HUES6 (cell line): Measurements from ENCODE around the gene ACD.

ENCODE experiments used
- H3K27ac ChIP-seq: 2 replicates; pipeline ENCODE4 v1.7.0; 2013; ENCODE audit warnings: low read depth, mild to moderate bottlenecking, low read length, inconsistent platforms
- H3K27me3 ChIP-seq: 2 replicates; pipeline ENCODE4 v1.6.1; 2013; ENCODE audit warnings: low read length; ENCODE audit not compliant: control insufficient read depth, insufficient read depth
- H3K36me3 ChIP-seq: 2 replicates; pipeline ENCODE4 v1.6.1; 2013; ENCODE audit warnings: low read length; ENCODE audit not compliant: control insufficient read depth, insufficient read depth
- H3K4me1 ChIP-seq: 2 replicates; pipeline ENCODE4 v1.6.1; 2013; ENCODE audit warnings: low read length; ENCODE audit not compliant: control insufficient read depth, insufficient read depth
- H3K4me3 ChIP-seq: 2 replicates; pipeline ENCODE4 v1.5.1; 2013; ENCODE audit warnings: low read depth, low read length
- H3K9ac ChIP-seq: one replicate; pipeline ENCODE4 v1.6.1; 2013; ENCODE audit warnings: mild to moderate bottlenecking, low read length
- H3K9me3 ChIP-seq: 2 replicates; pipeline ENCODE4 v1.6.1; 2013; ENCODE audit warnings: low read depth, low read length; ENCODE audit not compliant: control insufficient read depth, insufficient read depth

Gene ACD

DNA sequence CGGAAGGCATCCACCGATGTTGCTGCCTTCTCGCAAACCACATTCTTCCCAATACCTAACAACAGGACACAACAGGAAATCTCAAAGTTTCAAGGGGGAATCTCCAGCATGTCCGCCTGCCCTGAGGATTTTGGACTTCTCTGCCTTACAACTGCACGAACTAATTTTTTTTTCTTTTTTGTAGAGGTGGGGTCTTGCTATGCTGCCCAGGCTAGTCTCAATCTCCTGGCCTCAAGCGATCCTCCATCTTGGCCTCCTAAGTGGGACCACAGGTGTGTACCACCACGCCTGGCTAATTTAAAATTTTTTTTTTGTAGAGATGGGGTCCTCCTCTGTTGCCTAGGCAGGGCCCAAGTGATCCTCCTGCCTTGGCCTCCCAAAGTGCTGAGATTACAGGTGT is 15.9 kb upstream of the ACD start:
- no peak overlapping the region for H3K4me3 ChIP-seq
- H3K36me3 ChIP-seq = peaks cover 14% of the 10 kb centered on the region; the same call in 1 of the 2 replicates
- H3K9me3 ChIP-seq = no peaks in the 10 kb centered on the region
- H3K27me3 ChIP-seq = no peaks in the 10 kb centered on the region
- no peaks in the 10 kb centered on the region; the same call in 1 of the 2 replicates for H3K4me1 ChIP-seq
- no peak overlapping the region for H3K9ac ChIP-seq
- no peak overlapping the region for H3K27ac ChIP-seq

DNA sequence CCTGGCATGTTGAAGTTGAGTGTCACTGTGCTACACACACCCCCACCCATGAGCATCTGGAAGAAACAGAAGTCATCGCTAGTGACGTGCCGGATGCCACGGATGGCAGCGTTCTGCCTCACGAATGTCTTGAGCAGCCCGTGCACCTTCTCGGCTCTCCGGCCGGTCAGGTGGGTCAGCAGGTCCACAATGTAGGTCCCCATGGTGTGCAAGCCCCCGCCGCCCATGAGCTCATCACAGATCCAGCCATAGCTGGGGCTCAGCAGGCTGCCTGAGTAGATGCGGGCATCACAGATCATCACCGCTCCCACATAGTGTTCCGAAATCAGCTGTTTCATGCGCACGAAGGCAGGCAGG is 15.5 kb upstream of the ACD start:
- H3K4me1 ChIP-seq = no peaks in the 10 kb centered on the region; the same call in 1 of the 2 replicates
- H3K9ac ChIP-seq = no peak overlapping the region
- peaks cover 11% of the 10 kb centered on the region; the same call in 1 of the 2 replicates for H3K36me3 ChIP-seq
- no peaks in the 10 kb centered on the region for H3K27me3 ChIP-seq
- H3K9me3 ChIP-seq = no peaks in the 10 kb centered on the region
- no peak overlapping the region for H3K27ac ChIP-seq
- no peak overlapping the region for H3K4me3 ChIP-seq

DNA sequence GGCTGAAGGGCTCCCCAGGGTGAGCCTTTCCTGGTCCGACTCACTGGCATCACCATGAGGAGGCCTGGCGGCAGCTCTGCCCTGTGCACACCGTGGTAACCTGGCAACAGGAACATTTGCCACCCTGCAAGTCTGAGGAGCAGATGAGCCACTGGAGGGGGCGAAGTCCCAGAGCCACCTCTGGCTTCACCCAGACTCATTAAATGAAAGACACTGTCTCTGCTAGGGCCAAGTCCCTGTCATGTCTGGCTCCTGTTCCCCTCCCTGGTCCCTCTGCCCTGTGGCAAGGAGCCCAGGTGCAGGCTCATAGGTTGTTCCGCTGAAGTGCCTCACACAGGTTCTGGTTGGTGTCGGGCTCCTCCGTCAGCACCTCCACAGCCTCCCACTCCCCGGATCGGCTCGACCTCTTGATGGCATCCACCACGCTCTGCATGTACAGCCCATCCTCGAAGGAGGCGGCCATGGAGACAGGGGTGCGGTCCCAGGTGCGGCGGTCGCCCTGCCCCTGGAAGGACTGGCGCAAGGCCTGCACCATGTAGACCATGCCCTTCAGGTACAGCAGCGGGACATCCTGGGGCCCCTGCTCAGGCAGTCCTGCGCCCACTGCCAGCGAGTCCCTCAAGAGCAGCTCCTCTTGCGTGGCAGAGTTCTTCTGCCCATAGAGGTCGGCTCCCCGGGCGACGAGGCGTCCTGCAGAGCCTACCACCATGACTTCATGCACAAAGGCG is 15.0 kb upstream of the ACD start:
- H3K9me3 ChIP-seq = no peaks in the 10 kb centered on the region
- H3K27me3 ChIP-seq = no peaks in the 10 kb centered on the region
- no peak overlapping the region for H3K27ac ChIP-seq
- H3K36me3 ChIP-seq = peaks cover 11% of the 10 kb centered on the region; the same call in 1 of the 2 replicates
- no peak overlapping the region for H3K9ac ChIP-seq
- no peak overlapping the region for H3K4me3 ChIP-seq
- H3K4me1 ChIP-seq = no peaks in the 10 kb centered on the region; the same call in 1 of the 2 replicates

DNA sequence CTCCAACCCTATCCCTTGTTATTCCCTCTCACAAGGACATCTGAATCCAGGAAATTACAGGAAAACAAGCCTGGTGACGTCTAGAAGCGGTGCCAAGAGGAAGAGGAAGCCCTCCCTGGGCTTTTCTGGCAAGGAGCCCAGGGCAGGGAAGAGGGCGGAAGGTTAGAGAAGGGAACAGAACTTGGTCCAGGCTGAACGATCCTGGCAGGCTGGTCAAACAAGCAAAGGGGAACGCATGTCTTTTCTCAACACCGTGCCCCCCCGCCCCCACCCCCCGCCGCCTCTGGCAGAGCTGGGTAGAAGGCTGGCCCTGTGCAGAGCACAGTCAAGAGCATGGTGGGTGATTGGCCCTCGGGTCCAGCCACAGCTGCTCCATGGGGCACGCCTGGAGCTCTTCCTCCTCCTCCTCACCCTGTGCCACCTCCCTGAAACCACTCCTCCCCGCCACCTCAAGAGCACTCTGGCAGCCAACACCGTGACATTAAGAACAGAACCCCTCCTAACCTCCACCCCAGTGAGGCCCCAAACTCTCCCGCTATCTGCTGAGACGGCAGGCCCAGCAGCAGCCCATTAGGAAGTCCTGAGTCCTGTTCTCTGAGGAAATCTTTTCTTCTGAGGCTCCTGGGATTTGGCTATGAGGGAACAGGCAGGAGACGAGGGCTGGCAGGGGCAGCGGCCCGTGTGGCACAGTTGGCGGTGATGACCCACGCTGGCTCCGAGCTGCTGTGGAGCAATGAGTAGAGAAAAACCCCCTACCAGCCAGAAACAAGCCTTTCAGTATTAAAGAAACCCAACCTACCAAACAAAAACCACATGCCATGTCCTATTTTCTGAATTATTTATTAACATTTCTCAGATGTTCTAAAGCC is 13.9 kb upstream of the ACD start:
- H3K27me3 ChIP-seq = no peaks in the 10 kb centered on the region
- H3K9ac ChIP-seq = no peak overlapping the region
- H3K4me1 ChIP-seq = no peaks in the 10 kb centered on the region; the same call in 1 of the 2 replicates
- H3K4me3 ChIP-seq = no peak overlapping the region
- peaks cover 11% of the 10 kb centered on the region; the same call in 1 of the 2 replicates for H3K36me3 ChIP-seq
- H3K9me3 ChIP-seq = no peaks in the 10 kb centered on the region
- no peak overlapping the region; the same call in 1 of the 2 replicates for H3K27ac ChIP-seq

DNA sequence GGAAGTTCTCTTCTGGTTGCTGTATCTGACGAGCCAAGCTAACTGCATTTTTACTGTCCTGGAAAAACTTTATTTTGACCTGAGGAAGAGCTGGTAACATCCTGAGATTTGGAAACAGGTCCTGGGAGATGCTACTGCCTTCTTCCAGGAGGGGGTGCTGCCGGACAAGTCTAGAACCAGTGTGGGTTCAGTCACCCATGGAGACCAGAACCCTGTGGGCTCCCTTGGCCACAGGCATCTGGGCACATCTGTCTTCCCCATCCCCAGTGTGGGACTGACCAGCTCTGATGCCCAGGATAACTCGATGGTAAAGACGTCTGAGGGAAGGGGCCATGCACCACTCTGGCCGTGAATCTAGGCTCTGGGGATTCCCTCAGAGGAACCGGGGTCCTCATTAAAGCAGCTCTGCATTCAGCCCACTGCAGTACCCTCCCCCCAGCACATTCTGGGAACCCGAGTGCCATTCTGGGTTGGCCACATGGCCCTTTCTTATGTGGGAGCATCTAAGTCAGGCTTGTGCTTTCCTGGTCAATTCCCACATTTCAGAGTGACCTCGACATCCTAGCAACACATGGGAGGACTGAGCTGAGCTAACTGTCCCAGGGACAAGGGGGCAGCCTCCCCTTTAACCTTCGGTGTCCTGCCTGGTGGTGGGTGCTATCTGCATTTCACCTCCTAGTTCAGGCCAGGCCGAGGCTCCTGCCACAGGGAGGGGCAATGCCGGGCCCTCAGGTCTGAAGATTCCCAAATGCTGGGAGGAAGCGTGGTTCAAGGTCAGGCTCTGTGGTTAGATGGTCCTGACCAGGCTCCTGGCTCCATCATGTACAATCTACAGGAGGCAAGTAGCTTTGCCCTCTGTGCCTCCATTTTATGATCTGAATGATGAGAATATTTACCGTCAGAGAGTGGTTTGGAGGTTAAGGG is 12.9 kb upstream of the ACD start:
- no peaks in the 10 kb centered on the region for H3K9me3 ChIP-seq
- H3K4me3 ChIP-seq = no peak overlapping the region
- H3K4me1 ChIP-seq = peaks cover 3% of the 10 kb centered on the region; the same call in 1 of the 2 replicates
- H3K27me3 ChIP-seq = no peaks in the 10 kb centered on the region
- H3K27ac ChIP-seq = no peak overlapping the region; the same call in 1 of the 2 replicates
- H3K36me3 ChIP-seq = peaks cover 11% of the 10 kb centered on the region; the same call in 1 of the 2 replicates
- no peak overlapping the region for H3K9ac ChIP-seq

DNA sequence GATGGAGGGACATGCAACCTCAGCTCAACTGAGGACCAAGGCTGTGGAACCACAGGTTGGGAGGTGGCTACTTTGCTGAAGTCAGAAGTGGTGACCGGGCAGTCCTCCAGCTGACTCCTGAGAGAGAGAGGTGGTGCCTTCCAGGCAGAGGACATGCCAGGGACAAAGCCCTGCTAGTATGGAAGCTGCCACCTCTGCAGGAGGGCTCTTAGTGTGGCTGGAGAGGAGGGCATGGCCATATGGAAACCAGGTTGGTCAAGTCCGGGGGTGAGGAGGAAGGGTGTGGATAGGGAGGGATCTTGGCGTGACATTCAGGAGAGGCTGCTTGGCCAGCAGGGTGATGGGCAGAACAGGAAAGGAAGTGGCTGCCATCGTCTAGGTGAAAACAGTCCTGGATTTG is 12.2 kb upstream of the ACD start:
- no peaks in the 10 kb centered on the region for H3K27me3 ChIP-seq
- H3K4me1 ChIP-seq = peaks cover 9% of the 10 kb centered on the region
- H3K4me3 ChIP-seq = no peak overlapping the region
- no peak overlapping the region for H3K9ac ChIP-seq
- no peaks in the 10 kb centered on the region for H3K9me3 ChIP-seq
- no peak overlapping the region for H3K27ac ChIP-seq
- H3K36me3 ChIP-seq = peaks cover 11% of the 10 kb centered on the region; the same call in 1 of the 2 replicates

DNA sequence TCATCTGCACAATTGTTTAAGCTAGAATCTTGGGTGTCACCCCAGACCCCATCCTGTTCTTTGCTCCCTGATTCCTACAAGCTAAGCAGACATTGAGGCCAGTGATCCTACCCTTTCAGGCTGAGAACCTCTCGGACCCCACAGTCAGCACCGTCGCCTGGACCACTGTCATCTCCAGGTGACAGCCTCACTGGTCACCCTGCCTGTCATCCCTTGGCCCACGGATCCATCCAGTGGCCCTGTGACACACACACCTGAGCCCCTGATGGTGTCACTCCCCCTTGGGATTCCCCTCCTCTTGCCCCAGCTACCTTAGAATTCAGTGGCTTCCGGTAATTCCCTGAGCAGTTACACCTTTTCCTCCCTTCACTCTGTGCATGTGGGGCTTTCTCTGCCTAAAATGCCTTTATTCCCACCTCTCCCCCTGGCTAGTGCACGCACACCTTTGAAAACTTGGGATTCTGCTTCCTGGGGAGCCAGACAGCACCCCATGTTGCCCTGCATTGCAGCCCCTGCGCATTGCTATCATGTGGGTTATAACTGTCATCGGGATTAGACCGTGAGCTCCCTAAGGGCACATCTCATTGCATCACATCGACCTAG is 9.5 kb upstream of the ACD start:
- peaks cover 5% of the 10 kb centered on the region for H3K27me3 ChIP-seq
- H3K4me1 ChIP-seq = peaks cover 16% of the 10 kb centered on the region
- H3K4me3 ChIP-seq = no peak overlapping the region
- H3K9ac ChIP-seq = no peak overlapping the region
- no peak overlapping the region for H3K27ac ChIP-seq
- H3K9me3 ChIP-seq = no peaks in the 10 kb centered on the region
- H3K36me3 ChIP-seq = no peaks in the 10 kb centered on the region

DNA sequence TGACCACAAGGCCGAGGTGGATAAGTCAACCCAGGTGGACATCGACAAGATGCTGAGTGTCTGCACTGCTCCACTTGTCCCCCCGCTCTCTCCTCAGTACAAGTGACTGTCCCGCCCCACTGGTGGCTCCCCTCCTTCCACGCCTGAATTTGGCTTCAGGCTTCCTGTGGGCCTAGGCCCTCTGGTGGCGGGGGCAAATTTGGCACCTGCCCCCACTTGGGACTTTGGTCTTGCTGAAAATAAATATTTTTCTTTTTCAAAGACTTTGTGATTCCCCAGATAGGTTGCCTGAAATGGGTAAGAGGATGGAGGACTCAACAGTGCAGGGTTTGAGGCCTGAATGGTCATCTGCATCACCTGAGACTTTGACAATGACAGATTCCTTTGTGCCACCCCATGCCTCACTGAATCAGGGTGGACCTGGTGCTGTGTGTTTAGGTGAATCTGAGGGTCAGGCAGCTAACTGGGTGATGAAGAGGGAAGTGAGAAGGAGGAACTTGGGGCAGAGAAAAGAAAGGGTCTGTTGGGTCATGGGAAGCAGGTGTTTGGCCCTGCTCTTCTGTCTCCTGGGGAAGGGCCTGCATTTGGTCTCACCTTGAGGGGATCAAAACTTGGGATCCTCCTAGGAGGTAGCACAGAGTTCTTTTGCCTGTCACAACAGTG is 8.6 kb upstream of the ACD start:
- Histone ChIP-seq H3K36me3 (no peaks in the 10 kb centered on the region), H3K4me1 (peaks cover 16% of the 10 kb centered on the region), H3K4me3 (no peak overlapping the region), H3K27me3 (peaks cover 5% of the 10 kb centered on the region), H3K27ac (no peak overlapping the region), H3K9ac (no peak overlapping the region), H3K9me3 (no peaks in the 10 kb centered on the region)

DNA sequence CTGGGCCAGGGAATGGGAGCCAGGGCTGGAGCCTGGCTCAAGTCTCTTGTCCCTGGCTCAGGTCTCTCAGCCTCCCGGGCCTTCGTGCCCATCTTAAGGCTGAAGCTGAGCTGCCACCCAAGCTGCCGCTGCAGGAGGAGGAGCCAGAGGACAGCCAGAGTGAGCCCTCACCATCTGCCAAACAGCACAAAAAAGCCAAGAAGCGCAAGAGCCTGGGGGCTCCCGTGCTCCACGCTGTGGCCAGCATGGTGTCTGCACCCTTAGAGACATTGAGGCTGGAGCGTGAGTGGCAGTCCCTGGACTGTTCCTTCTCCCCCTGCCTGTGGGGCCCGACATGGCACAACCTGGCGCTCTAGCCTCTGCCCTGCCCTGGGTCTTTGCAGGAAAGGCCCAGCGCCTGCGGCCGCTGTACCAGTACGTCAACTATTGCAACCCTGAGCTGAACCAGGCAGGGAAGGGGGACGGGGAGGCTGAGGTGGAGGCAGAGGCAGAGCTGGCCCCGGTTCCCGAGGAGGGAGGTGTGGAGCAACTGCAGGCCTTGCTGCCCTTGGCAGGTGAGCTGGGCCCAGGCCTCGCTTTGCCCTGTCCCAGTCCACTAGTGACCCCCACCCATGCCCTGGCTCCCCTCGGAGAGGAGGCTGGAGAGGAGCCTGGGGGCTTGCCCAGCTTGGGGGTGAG is 7.9 kb upstream of the ACD start:
- Histone ChIP-seq H3K27ac (no peak overlapping the region), H3K9ac (no peak overlapping the region), H3K4me3 (peak overlapping the region; percentile 76; the same call in 1 of the 2 replicates), H3K27me3 (peaks cover 5% of the 10 kb centered on the region), H3K9me3 (no peaks in the 10 kb centered on the region), H3K4me1 (peaks cover 16% of the 10 kb centered on the region), H3K36me3 (no peaks in the 10 kb centered on the region)
